OCI-LY1 (cell line): Measurements from ENCODE around the gene NKX6-1.

Source experiments
- H2AFZ ChIP-seq: fragments of 200-600 bp; sonication (generic), shearing (Covaris generic); 2 replicates; pipeline ENCODE4 v1.6.0; 2014; ENCODE audit warnings: antibody characterized with exemption, mild to moderate bottlenecking, low read length
- H3F3A ChIP-seq: fragments of 200-600 bp; sonication (generic), shearing (Covaris generic); 2 replicates; pipeline ENCODE4 v1.6.0; 2014; ENCODE audit warnings: mild to moderate bottlenecking, antibody characterized with exemption, low read length, moderate library complexity; ENCODE audit not compliant: insufficient read depth
- H3K27ac ChIP-seq: fragments of 200-600 bp; sonication (generic); 2 replicates; pipeline ENCODE4 v1.5.1; 2014; ENCODE audit warnings: low read length, mixed run types, mild to moderate bottlenecking, low read depth; ENCODE audit not compliant: poor library complexity, severe bottlenecking
- H3K27me3 ChIP-seq: fragments of 200-600 bp; sonication (generic); 2 replicates; pipeline ENCODE4 v1.6.0; 2014; ENCODE audit warnings: antibody characterized with exemption, mild to moderate bottlenecking, low read length, moderate library complexity; ENCODE audit not compliant: insufficient read depth
- H3K36me3 ChIP-seq: fragments of 200-600 bp; sonication (generic); 2 replicates; pipeline ENCODE4 v1.6.1; 2014; ENCODE audit warnings: mild to moderate bottlenecking, antibody characterized with exemption, low read length, moderate library complexity, mixed read lengths; ENCODE audit not compliant: insufficient read depth
- H3K4me1 ChIP-seq: fragments of 200-600 bp; sonication (generic); 2 replicates; pipeline ENCODE4 v1.5.1; 2014; ENCODE audit warnings: mild to moderate bottlenecking, low read length, moderate library complexity; ENCODE audit not compliant: insufficient read depth, severe bottlenecking
- H3K4me2 ChIP-seq: fragments of 200-600 bp; sonication (generic), shearing (Covaris generic); 2 replicates; pipeline ENCODE4 v1.6.1; 2014; ENCODE audit warnings: low read length
- H3K4me3 ChIP-seq: fragments of 200-600 bp; sonication (generic); 2 replicates; pipeline ENCODE4 v1.5.1; 2014; ENCODE audit warnings: low read length, low read depth, mild to moderate bottlenecking, mixed read lengths; ENCODE audit not compliant: poor library complexity, severe bottlenecking
- H3K79me2 ChIP-seq: fragments of 200-600 bp; shearing (Covaris generic); 2 replicates; pipeline ENCODE4 v1.6.1; 2016; ENCODE audit warnings: mixed run types, low read length, mixed read lengths; ENCODE audit not compliant: insufficient read depth
- H3K9ac ChIP-seq: fragments of 200-600 bp; sonication (generic), shearing (Covaris generic); 2 replicates; pipeline ENCODE4 v1.6.1; 2014; ENCODE audit warnings: mild to moderate bottlenecking, low read length, mixed read lengths
- H3K9me2 ChIP-seq: fragments of 200-600 bp; sonication (generic), shearing (Covaris generic); 2 replicates; pipeline ENCODE4 v1.6.1; 2014; ENCODE audit warnings: low read depth, mild to moderate bottlenecking, low read length, mixed read lengths
- H3K9me3 ChIP-seq: fragments of 200-600 bp; shearing (Covaris generic); 2 replicates; pipeline ENCODE4 v1.6.1; 2014; ENCODE audit warnings: low read length, mixed read lengths
- H4K20me1 ChIP-seq: fragments of 200-600 bp; sonication (generic), shearing (Covaris generic); 2 replicates; pipeline ENCODE4 v1.6.0; 2016; ENCODE audit warnings: mild to moderate bottlenecking, low read length; ENCODE audit not compliant: insufficient read depth
- EZH2 ChIP-seq: fragments of 200-600 bp; sonication (generic), shearing (Covaris generic); IDR thresholded peaks from 2 replicates; pipeline ENCODE4 v1.8.0; 2017; ENCODE audit warnings: borderline replicate concordance, mixed run types, mild to moderate bottlenecking, antibody characterized with exemption, low read length, moderate library complexity, mixed read lengths
- TF ChIP-seq, protein P1 (sequence below): fragments of 200-600 bp; sonication (generic), shearing (Covaris generic); IDR thresholded peaks from 2 replicates; pipeline ENCODE4 v1.5.1; 2017; ENCODE audit warnings: mild to moderate bottlenecking, antibody characterized with exemption, low read length, moderate library complexity, mixed read lengths

NKX6-1 gene

DNA sequence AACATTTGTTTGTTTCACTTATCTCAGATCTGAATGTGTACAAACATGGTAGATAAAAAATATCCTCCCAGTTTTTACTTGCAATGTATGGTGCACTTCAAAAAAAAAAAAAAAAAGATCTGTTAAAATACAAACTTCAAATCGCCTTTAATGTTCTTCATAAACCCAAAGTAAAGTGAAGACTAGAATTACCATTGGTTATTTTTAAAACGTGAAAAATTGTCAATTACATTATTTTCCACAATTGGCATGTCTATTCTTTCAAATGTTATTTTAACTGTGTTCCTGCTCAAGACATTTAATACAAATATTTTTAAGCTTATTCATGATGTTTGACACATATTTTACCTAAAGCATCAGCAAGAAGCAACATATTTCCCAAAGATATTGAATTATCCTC, 5.0 kb downstream of the NKX6-1 start:
- no peak overlapping the region for H3K9ac ChIP-seq
- no peak overlapping the region for H3K4me3 ChIP-seq
- H3K36me3 ChIP-seq: no peaks in the 10 kb centered on the region
- no peaks in the 10 kb centered on the region for H3K4me1 ChIP-seq
- H3K27ac ChIP-seq: no peak overlapping the region
- no peaks in the 10 kb centered on the region for H4K20me1 ChIP-seq
- H3K9me2 ChIP-seq: no peaks in the 10 kb centered on the region
- H3F3A ChIP-seq: no peaks in the 10 kb centered on the region
- no peak overlapping the region for H3K4me2 ChIP-seq
- no peak overlapping the region for H2AFZ ChIP-seq
- H3K79me2 ChIP-seq: no peaks in the 10 kb centered on the region
- no peak for TF ChIP-seq EZH2
- TF ChIP-seq, protein P1, sequence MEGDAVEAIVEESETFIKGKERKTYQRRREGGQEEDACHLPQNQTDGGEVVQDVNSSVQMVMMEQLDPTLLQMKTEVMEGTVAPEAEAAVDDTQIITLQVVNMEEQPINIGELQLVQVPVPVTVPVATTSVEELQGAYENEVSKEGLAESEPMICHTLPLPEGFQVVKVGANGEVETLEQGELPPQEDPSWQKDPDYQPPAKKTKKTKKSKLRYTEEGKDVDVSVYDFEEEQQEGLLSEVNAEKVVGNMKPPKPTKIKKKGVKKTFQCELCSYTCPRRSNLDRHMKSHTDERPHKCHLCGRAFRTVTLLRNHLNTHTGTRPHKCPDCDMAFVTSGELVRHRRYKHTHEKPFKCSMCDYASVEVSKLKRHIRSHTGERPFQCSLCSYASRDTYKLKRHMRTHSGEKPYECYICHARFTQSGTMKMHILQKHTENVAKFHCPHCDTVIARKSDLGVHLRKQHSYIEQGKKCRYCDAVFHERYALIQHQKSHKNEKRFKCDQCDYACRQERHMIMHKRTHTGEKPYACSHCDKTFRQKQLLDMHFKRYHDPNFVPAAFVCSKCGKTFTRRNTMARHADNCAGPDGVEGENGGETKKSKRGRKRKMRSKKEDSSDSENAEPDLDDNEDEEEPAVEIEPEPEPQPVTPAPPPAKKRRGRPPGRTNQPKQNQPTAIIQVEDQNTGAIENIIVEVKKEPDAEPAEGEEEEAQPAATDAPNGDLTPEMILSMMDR: no peak
- H3K9me3 ChIP-seq: no peaks in the 10 kb centered on the region
- H3K27me3 ChIP-seq: no peaks in the 10 kb centered on the region

DNA sequence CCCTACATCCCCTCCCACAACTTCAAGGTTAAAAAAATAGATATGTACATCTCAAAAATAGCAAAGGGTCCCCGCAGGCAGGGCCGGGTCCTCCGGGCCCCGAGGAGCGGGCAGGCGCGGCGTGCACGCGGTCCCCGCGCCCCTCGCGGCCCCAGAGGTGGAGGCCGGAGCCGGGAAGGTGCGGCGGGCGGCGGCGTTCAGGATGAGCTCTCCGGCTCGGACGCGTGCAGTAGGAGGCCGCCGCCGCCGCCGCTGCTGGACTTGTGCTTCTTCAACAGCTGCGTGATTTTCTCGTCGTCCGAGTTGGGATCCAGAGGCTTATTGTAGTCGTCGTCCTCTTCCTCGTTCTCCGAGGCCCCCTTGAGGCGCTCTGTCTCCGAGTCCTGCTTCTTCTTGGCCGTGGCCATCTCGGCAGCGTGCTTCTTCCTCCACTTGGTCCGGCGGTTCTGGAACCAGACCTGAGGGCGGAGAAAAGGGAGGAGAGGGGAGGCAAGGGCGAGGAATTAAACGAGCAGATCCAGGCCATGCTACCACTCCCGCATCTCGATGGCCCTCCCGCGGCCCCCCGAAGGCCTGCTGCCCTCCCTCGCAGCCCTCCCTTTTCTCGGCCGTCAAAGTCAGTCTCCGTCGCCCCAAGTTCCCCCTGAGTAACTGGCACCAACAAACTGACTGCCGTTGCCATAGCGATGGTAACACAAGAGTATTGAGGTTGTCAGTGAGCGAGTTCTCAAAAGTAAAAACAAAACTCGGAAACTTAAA, 5.8 kb downstream of the NKX6-1 start:
- no peaks in the 10 kb centered on the region for H3K9me2 ChIP-seq
- no peaks in the 10 kb centered on the region for H4K20me1 ChIP-seq
- H3F3A ChIP-seq: no peaks in the 10 kb centered on the region
- H3K27ac ChIP-seq: no peak overlapping the region
- H3K27me3 ChIP-seq: no peaks in the 10 kb centered on the region
- H2AFZ ChIP-seq: no peak overlapping the region
- H3K4me3 ChIP-seq: no peak overlapping the region
- TF ChIP-seq, protein P1: no peak
- TF ChIP-seq EZH2: no peak
- H3K36me3 ChIP-seq: no peaks in the 10 kb centered on the region
- H3K4me1 ChIP-seq: no peaks in the 10 kb centered on the region
- H3K9me3 ChIP-seq: no peaks in the 10 kb centered on the region
- no peak overlapping the region for H3K4me2 ChIP-seq
- H3K9ac ChIP-seq: no peak overlapping the region
- H3K79me2 ChIP-seq: no peaks in the 10 kb centered on the region

DNA sequence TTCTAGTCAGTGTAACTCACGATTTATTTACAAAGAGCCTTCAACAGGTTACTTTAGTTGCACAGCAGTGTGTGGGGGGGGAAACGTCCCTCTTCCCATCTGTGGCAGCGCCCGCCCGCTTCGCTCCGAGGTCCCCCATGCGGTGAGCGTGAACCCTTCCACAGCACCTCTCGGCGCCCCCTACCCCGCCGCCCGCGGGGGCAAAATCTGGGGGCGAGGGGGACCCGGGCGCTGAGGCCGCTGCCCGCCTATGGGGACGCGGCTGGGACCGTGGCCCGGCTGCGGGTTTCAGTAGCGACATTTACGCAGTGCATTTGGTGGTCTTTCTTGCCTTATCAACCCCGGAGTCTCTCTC, 6.4 kb downstream of the NKX6-1 start:
- no peak overlapping the region for H3K4me3 ChIP-seq

More for the DNA sequence above, 6.4 kb downstream of the NKX6-1 start:
- Histone ChIP-seq H3K79me2 (no peaks in the 10 kb centered on the region), H3F3A (no peaks in the 10 kb centered on the region), H3K9ac (no peak overlapping the region), H3K4me1 (no peaks in the 10 kb centered on the region), H3K36me3 (no peaks in the 10 kb centered on the region), H3K9me2 (no peaks in the 10 kb centered on the region), H3K27me3 (no peaks in the 10 kb centered on the region), H3K9me3 (no peaks in the 10 kb centered on the region), H3K4me2 (no peak overlapping the region), H3K27ac (no peak overlapping the region), H2AFZ (no peak overlapping the region), H4K20me1 (no peaks in the 10 kb centered on the region)
- TF ChIP-seq EZH2: no peak
- TF ChIP-seq, protein P1: no peak
